Body of pancreas (tissue), 4 donors: ENCODE results near the gene GNPAT.

Experiments used
- CTCF ChIP-seq, 7 experiments: fragments of 450-650 bp in 4 of 7; fragments of 200-600 bp in 3 of 7; sonication (generic) in 3 of 7; IDR thresholded peaks; one replicate each; pipeline ENCODE4 v1.5.1; 2016 to 2019; ENCODE audit warnings: antibody characterized with exemption in 7 of 7
- POLR2A ChIP-seq, 3 donors: fragments of 450-650 bp; IDR thresholded peaks; one replicate each; pipeline ENCODE4 v1.6.1; 2016; ENCODE audit warnings: antibody characterized with exemption in 3 of 3, mild to moderate bottlenecking in 2 of 3

- no peak for TF ChIP-seq CTCF (IDR thresholded peaks at IDR 0.05)
- TF ChIP-seq POLR2A (IDR thresholded peaks at IDR 0.05), result no peak
These were observed 34.2 kb upstream of the GNPAT start for GRCh38 chr1:231206856-231207255.
